Mesothelial cell of epicardium (in vitro differentiated cells): ENCODE data around the gene DYNC2H1. TPM values are rescaled to one million over a fixed set of nuclear protein-coding genes. Genes with fewer than 3 reads are reported as not detected.

Experiments
- DNase-seq, 2 experiments: peaks; one replicate each; pipeline ENCODE4 v3.0.0; 2021; ENCODE audit warnings: low spot score in 2 of 2; ENCODE audit not compliant: unreplicated experiment in 2 of 2
- H3K27ac Mint-ChIP-seq: 2 replicates; pipeline ENCODE4 v1.8.0; 2021; ENCODE audit warnings: mixed read lengths
- H3K27me3 Mint-ChIP-seq: 2 replicates; pipeline ENCODE4 v1.8.0; 2021; ENCODE audit warnings: low read depth, mixed read lengths
- H3K36me3 Mint-ChIP-seq: 2 replicates; pipeline ENCODE4 v1.8.0; 2021; ENCODE audit warnings: mixed read lengths
- H3K4me1 Mint-ChIP-seq: 2 replicates; pipeline ENCODE4 v1.8.0; 2021; ENCODE audit warnings: mixed read lengths
- H3K4me3 Mint-ChIP-seq: 2 replicates; pipeline ENCODE4 v1.8.0; 2021; ENCODE audit warnings: mild to moderate bottlenecking, moderate library complexity, mixed read lengths
- H3K9me3 Mint-ChIP-seq: 2 replicates; pipeline ENCODE4 v1.8.0; 2021; ENCODE audit warnings: mixed read lengths
- CTCF ChIP-seq: fragments of 200-600 bp; sonication (generic); IDR thresholded peaks from one replicate; pipeline ENCODE4 v1.5.0; 2021; ENCODE audit warnings: antibody characterized with exemption; ENCODE audit not compliant: unreplicated experiment
- total RNA-seq: library from RNA; stranded (reverse); gene quantifications from 3 replicates; pipeline ENCODE4 v1.2.1, GENCODE V29; 2021

The DYNC2H1 gene
- total RNA-seq, 1 donor from 2014 or later: 18.0 TPM

DNA sequence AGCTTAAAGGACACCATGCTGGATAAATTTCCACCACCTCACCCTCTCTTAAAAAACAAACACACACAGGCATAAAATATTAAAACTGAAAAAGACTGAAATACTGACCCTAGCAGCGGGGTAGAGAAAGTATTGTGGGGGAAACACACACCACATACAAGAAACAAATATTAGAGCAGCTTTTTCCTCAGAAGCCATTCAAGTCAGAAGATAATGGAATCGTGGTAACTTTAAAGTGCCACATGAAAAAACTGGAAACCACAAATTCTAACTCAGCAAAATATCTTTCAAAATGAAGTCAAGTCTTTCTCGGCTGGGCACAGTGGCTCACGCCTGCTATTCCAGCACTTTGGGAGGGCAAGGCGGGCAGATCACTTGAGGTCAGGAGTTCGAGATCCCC lies 223.2 kb downstream of the DYNC2H1 start:
- no peak for DNase-seq
- Mint-ChIP-seq H3K27ac (no peak overlapping the region), H3K9me3 (no peaks in the 10 kb centered on the region), H3K4me1 (no peaks in the 10 kb centered on the region), H3K4me3 (no peak overlapping the region), H3K27me3 (no peaks in the 10 kb centered on the region), H3K36me3 (peaks cover 6% of the 10 kb centered on the region)
- TF ChIP-seq CTCF: no peak

- no peaks in the 10 kb centered on the region for H3K4me1 Mint-ChIP-seq
- H3K27me3 Mint-ChIP-seq: no peaks in the 10 kb centered on the region
- no peak overlapping the region for H3K27ac Mint-ChIP-seq
- no peak overlapping the region for H3K4me3 Mint-ChIP-seq
- no peak for TF ChIP-seq CTCF
- H3K36me3 Mint-ChIP-seq: peaks cover 4% of the 10 kb centered on the region
- DNase-seq: no peak
- no peaks in the 10 kb centered on the region for H3K9me3 Mint-ChIP-seq
Measured at GRCh38 chr11:103338621-103339484, 229.6 kb downstream of the DYNC2H1 start.

GRCh38 chr11:103339485-103339857 lies 230.2 kb downstream of the DYNC2H1 start:
- Mint-ChIP-seq H3K27ac (no peak overlapping the region), H3K4me1 (no peaks in the 10 kb centered on the region), H3K27me3 (no peaks in the 10 kb centered on the region), H3K9me3 (no peaks in the 10 kb centered on the region), H3K4me3 (no peak overlapping the region), H3K36me3 (peaks cover 4% of the 10 kb centered on the region)
- no peak for DNase-seq
- TF ChIP-seq CTCF: no peak

- no peak overlapping the region for H3K4me3 Mint-ChIP-seq
- DNase-seq: no peak
- no peaks in the 10 kb centered on the region for H3K4me1 Mint-ChIP-seq
- TF ChIP-seq CTCF: no peak
- peaks cover 4% of the 10 kb centered on the region for H3K36me3 Mint-ChIP-seq
- no peak overlapping the region for H3K27ac Mint-ChIP-seq
- H3K27me3 Mint-ChIP-seq: no peaks in the 10 kb centered on the region
- H3K9me3 Mint-ChIP-seq: no peaks in the 10 kb centered on the region
Measured at GRCh38 chr11:103340956-103341355, 231.7 kb downstream of the DYNC2H1 start.

- peaks cover 4% of the 10 kb centered on the region for H3K9me3 Mint-ChIP-seq
- DNase-seq: no peak
- no peak overlapping the region for H3K27ac Mint-ChIP-seq
- no peaks in the 10 kb centered on the region for H3K27me3 Mint-ChIP-seq
- no peaks in the 10 kb centered on the region for H3K4me1 Mint-ChIP-seq
- no peak overlapping the region for H3K4me3 Mint-ChIP-seq
- H3K36me3 Mint-ChIP-seq: peaks cover 4% of the 10 kb centered on the region
- TF ChIP-seq CTCF: no peak
Measured at GRCh38 chr11:103344886-103345285, 235.7 kb downstream of the DYNC2H1 start.
